Esophagus (tissue), 2 donors: ENCODE measurements around the gene MAPKAP1. TPM values are rescaled to one million over a fixed set of nuclear protein-coding genes. Genes with fewer than 3 reads are reported as not detected.

Experiments used
- H3K27ac ChIP-seq, 2 donors: one replicate each; pipeline ENCODE4 v1.5.1; 2013; ENCODE audit warnings: low read depth in 2 of 2, mild to moderate bottlenecking in 2 of 2, inconsistent platforms in 1 of 2, low read length in 1 of 2, moderate library complexity in 1 of 2
- H3K27me3 ChIP-seq, 2 donors: one replicate each; pipeline ENCODE4 v1.6.1; 2013; ENCODE audit warnings: low read length in 2 of 2, control low read depth in 1 of 2, mild to moderate bottlenecking in 1 of 2; ENCODE audit not compliant: insufficient read depth in 2 of 2, control insufficient read depth in 1 of 2
- H3K36me3 ChIP-seq, 2 donors: one replicate each; pipeline ENCODE4 v1.6.1; 2013; ENCODE audit warnings: low read length in 1 of 2; ENCODE audit not compliant: control insufficient read depth in 2 of 2, insufficient read depth in 2 of 2
- H3K4me1 ChIP-seq, 2 donors: one replicate each; pipeline ENCODE4 v1.6.1; 2013; ENCODE audit warnings: low read length in 1 of 2; ENCODE audit not compliant: control insufficient read depth in 2 of 2, insufficient read depth in 2 of 2
- H3K4me3 ChIP-seq, 2 donors: one replicate each; pipeline ENCODE4 v1.5.1; 2013; ENCODE audit warnings: low read length in 2 of 2, mild to moderate bottlenecking in 2 of 2, low read depth in 1 of 2, moderate library complexity in 1 of 2
- H3K9me3 ChIP-seq, 2 donors: one replicate each; pipeline ENCODE4 v1.6.1; 2013; ENCODE audit warnings: mild to moderate bottlenecking in 2 of 2, low read depth in 1 of 2, low read length in 1 of 2, moderate library complexity in 1 of 2; ENCODE audit not compliant: control insufficient read depth in 2 of 2, insufficient read depth in 1 of 2
- WGBS, 2 donors: extraction: QIAGEN DNeasy Blood & Tissue Kit; methylation state at CpG; one replicate each; pipeline ENCODE4 v1.1.7; 2013; 5-methylcytosine and 5-hydroxymethylcytosine counted together
- polyA plus RNA-seq, 2 donors: library from polyadenylated mRNA; stranded (reverse); fragments of 200-250 nt; gene quantifications; one replicate each; pipeline ENCODE4 v1.2.3, GENCODE V29; 2013
- donor health status: healthy with polysubstance abuse.
- donor health status: Bipolar disorder and iron deficiency.

Gene MAPKAP1
- polyA plus RNA-seq, 2 donors, result 41.4 to 49.4 TPM

GRCh38 chr9:125739436-125739835 lies 32.4 kb upstream of the MAPKAP1 start:
- Histone ChIP-seq H3K27ac (no peak overlapping the region), H3K27me3 (no peaks in the 10 kb centered on the region), H3K36me3 (no peaks in the 10 kb centered on the region), H3K9me3 (no peaks in the 10 kb centered on the region), H3K4me3 (no peak overlapping the region), H3K4me1 (no peaks in the 10 kb centered on the region)
- WGBS, 2 donors, result 89 to 94% methylated on average over 3 of the region's 3 CpGs

GRCh38 chr9:125732562-125732961 lies 25.6 kb upstream of the MAPKAP1 start:
- H3K27me3 ChIP-seq, result no peaks in the 10 kb centered on the region
- H3K9me3 ChIP-seq, result no peaks in the 10 kb centered on the region
- H3K36me3 ChIP-seq, result no peaks in the 10 kb centered on the region
- H3K4me1 ChIP-seq, result no peaks in the 10 kb centered on the region
- no peak overlapping the region for H3K4me3 ChIP-seq
- H3K27ac ChIP-seq, result no peak overlapping the region
- 90 to 98% methylated on average over 2 of the region's 2 CpGs for WGBS, 2 donors

GRCh38 chr9:125730168-125730567 lies 23.2 kb upstream of the MAPKAP1 start:
- no peak overlapping the region for H3K4me3 ChIP-seq
- H3K27me3 ChIP-seq, result no peaks in the 10 kb centered on the region
- H3K27ac ChIP-seq, result no peak overlapping the region
- H3K36me3 ChIP-seq, result no peaks in the 10 kb centered on the region
- 90 to 94% methylated on average over 2 of the region's 2 CpGs for WGBS, 2 donors
- H3K4me1 ChIP-seq, result no peaks in the 10 kb centered on the region
- H3K9me3 ChIP-seq, result no peaks in the 10 kb centered on the region

- H3K4me1 ChIP-seq, result no peaks in the 10 kb centered on the region
- no peak overlapping the region for H3K27ac ChIP-seq
- no peaks in the 10 kb centered on the region for H3K36me3 ChIP-seq
- H3K27me3 ChIP-seq, result no peaks in the 10 kb centered on the region
- H3K9me3 ChIP-seq, result no peaks in the 10 kb centered on the region
- 83 to 89% methylated on average over 13 of the region's 13 CpGs for WGBS, 2 donors
- no peak overlapping the region for H3K4me3 ChIP-seq
Measured at GRCh38 chr9:125726456-125727132, 19.6 kb upstream of the MAPKAP1 start.

GRCh38 chr9:125707472-125707804 lies 430 bp upstream of the MAPKAP1 start:
- H3K4me1 ChIP-seq, result no peaks in the 10 kb centered on the region
- 22 to 25% methylated on average over 4 of the region's 4 CpGs for WGBS, 2 donors
- peak overlapping the region in 1 of 2 donors; percentile 96 for H3K4me3 ChIP-seq
- no peaks in the 10 kb centered on the region for H3K9me3 ChIP-seq
- peaks cover 0 to 4% of the 10 kb centered on the region in 2 donors for H3K36me3 ChIP-seq
- H3K27ac ChIP-seq, result peak overlapping the region; percentile 46 to 69
- no peaks in the 10 kb centered on the region for H3K27me3 ChIP-seq

GRCh38 chr9:125705893-125706292 lies 1.1 kb downstream of the MAPKAP1 start:
- H3K27ac ChIP-seq, result no peak overlapping the region

GRCh38 chr9:125703662-125704061 lies 3.3 kb downstream of the MAPKAP1 start:
- Histone ChIP-seq H3K4me1 (no peaks in the 10 kb centered on the region), H3K9me3 (no peaks in the 10 kb centered on the region), H3K36me3 (peaks cover 0 to 4% of the 10 kb centered on the region in 2 donors), H3K27me3 (no peaks in the 10 kb centered on the region), H3K27ac (no peak overlapping the region), H3K4me3 (no peak overlapping the region)
- 86 to 89% methylated on average over 4 of the region's 4 CpGs for WGBS, 2 donors

More at GRCh38 chr9:125705893-125706292, 1.1 kb downstream of the MAPKAP1 start:
- Histone ChIP-seq H3K9me3 (no peaks in the 10 kb centered on the region), H3K4me3 (peak overlapping the region; percentile 92 to 96), H3K27me3 (no peaks in the 10 kb centered on the region), H3K4me1 (no peaks in the 10 kb centered on the region), H3K36me3 (peaks cover 0 to 4% of the 10 kb centered on the region in 2 donors)
- WGBS, 2 donors, result 81 to 82% methylated on average over 4 of the region's 4 CpGs

GRCh38 chr9:125701351-125701750 lies 5.7 kb downstream of the MAPKAP1 start:
- Histone ChIP-seq H3K27me3 (no peaks in the 10 kb centered on the region), H3K4me1 (no peaks in the 10 kb centered on the region), H3K4me3 (no peak overlapping the region), H3K36me3 (peaks cover 0 to 4% of the 10 kb centered on the region in 2 donors), H3K27ac (no peak overlapping the region), H3K9me3 (no peaks in the 10 kb centered on the region)
- 75 to 81% methylated on average over 6 of the region's 6 CpGs for WGBS, 2 donors

- Histone ChIP-seq H3K27me3 (no peaks in the 10 kb centered on the region), H3K36me3 (peaks cover 0 to 4% of the 10 kb centered on the region in 2 donors), H3K9me3 (no peaks in the 10 kb centered on the region), H3K4me3 (no peak overlapping the region), H3K4me1 (no peaks in the 10 kb centered on the region), H3K27ac (no peak overlapping the region)
- WGBS, 2 donors, result 50 to 55% methylated on average over 2 of the region's 2 CpGs
Measured at GRCh38 chr9:125700791-125701190, 6.2 kb downstream of the MAPKAP1 start.

- Histone ChIP-seq H3K9me3 (no peaks in the 10 kb centered on the region), H3K27ac (no peak overlapping the region), H3K27me3 (no peaks in the 10 kb centered on the region), H3K4me1 (no peaks in the 10 kb centered on the region), H3K4me3 (no peak overlapping the region), H3K36me3 (peaks cover 0 to 4% of the 10 kb centered on the region in 2 donors)
- 92 to 96% methylated on average over 3 of the region's 3 CpGs for WGBS, 2 donors
Measured at GRCh38 chr9:125699870-125700269, 7.1 kb downstream of the MAPKAP1 start.
